Natural killer cell (primary cell): ENCODE results near the gene NBL1. TPM values are rescaled to one million over a fixed set of nuclear protein-coding genes. Genes with fewer than 3 reads are reported as not detected.

Experiments
- ATAC-seq, 3 donors: fragments of 150-1000 bp in 2 of 3; fragments of 200-7000 bp in 1 of 3; cut with Tn5 transposase; 1 replicate in 1 of 3; 2 replicates in 2 of 3; pipeline ENCODE4 v1.10.0; 2021; ENCODE audit warnings: mild to moderate bottlenecking in 2 of 3, moderate library complexity in 2 of 3
- DNase-seq, 2 donors: peaks; one replicate each; pipeline versions ENCODE4 v3.0.0 to v3.0.0-alpha.2; 2013 to 2021; ENCODE audit warnings: mixed read lengths in 1 of 2
- H3K27ac ChIP-seq: one replicate; pipeline ENCODE4 v1.5.1; 2013; ENCODE audit warnings: mild to moderate bottlenecking, low read length
- H3K27me3 ChIP-seq: one replicate; pipeline ENCODE4 v1.6.1; 2013; ENCODE audit warnings: low read length; ENCODE audit not compliant: control insufficient read depth, insufficient read depth
- H3K36me3 ChIP-seq: one replicate; pipeline ENCODE4 v1.6.1; 2013; ENCODE audit warnings: low read length; ENCODE audit not compliant: control insufficient read depth, insufficient read depth
- H3K4me1 ChIP-seq: one replicate; pipeline ENCODE4 v1.6.1; 2013; ENCODE audit warnings: low read length; ENCODE audit not compliant: control insufficient read depth, insufficient read depth
- H3K4me3 ChIP-seq: one replicate; pipeline ENCODE4 v1.5.1; 2013; ENCODE audit warnings: low read length
- H3K9me3 ChIP-seq: one replicate; pipeline ENCODE4 v1.6.1; 2013; ENCODE audit warnings: low read length; ENCODE audit not compliant: control insufficient read depth, insufficient read depth
- H3K27ac Mint-ChIP-seq, 2 donors: one replicate each; pipeline ENCODE4 v1.8.0; 2022; ENCODE audit warnings: mild to moderate bottlenecking in 2 of 2, mixed read lengths in 2 of 2, moderate library complexity in 1 of 2
- H3K27me3 Mint-ChIP-seq, 2 donors: one replicate each; pipeline ENCODE4 v1.8.0; 2022; ENCODE audit warnings: low read depth in 2 of 2, mixed read lengths in 2 of 2
- H3K36me3 Mint-ChIP-seq: one replicate; pipeline ENCODE4 v1.8.0; 2022; ENCODE audit warnings: mixed read lengths
- H3K4me1 Mint-ChIP-seq, 2 donors: one replicate each; pipeline ENCODE4 v1.8.0; 2022; ENCODE audit warnings: mixed read lengths in 2 of 2
- H3K4me3 Mint-ChIP-seq: one replicate; pipeline ENCODE4 v1.8.0; 2022; ENCODE audit warnings: mild to moderate bottlenecking, moderate library complexity, mixed read lengths
- H3K9me3 Mint-ChIP-seq, 2 donors: one replicate each; pipeline ENCODE4 v1.8.0; 2022; ENCODE audit warnings: mixed read lengths in 2 of 2
- CTCF ChIP-seq: fragments of 200-600 bp; IDR thresholded peaks from one replicate; pipeline ENCODE4 v1.8.0; 2022; ENCODE audit warnings: antibody characterized with exemption
- WGBS: methylation state at CpG from one replicate; pipeline ENCODE4 v1.1.7; 2013; ENCODE audit warnings: missing lambda C conversion rate; ENCODE audit not compliant: insufficient coverage; 5-methylcytosine and 5-hydroxymethylcytosine counted together
- intact Hi-C: fragments of 100-400 bp; cut with micrococcal nuclease; formaldehyde crosslinking; loops from one replicate; pipeline ENCODE4 v1.14.2; 2022
- total RNA-seq, 4 donors: library from RNA; stranded (reverse); fragments of 120-200 nt in 1 of 4; gene quantifications; one replicate each; pipeline versions ENCODE4 v1.2.3 to v1.2.4, GENCODE V29; 2013 to 2022

Gene NBL1
- total RNA-seq, 3 donors from 2014 or later (not counting 1 experiment from before 2014, with no cell fraction given) = 10.7 to 18.4 (median 11.4) TPM

GRCh38 chr1:19597496-19598309, 46.4 kb upstream of the NBL1 start:
- Histone ChIP-seq H3K36me3 (no peaks in the 10 kb centered on the region), H3K27ac (peak overlapping the region; percentile 99), H3K27me3 (no peaks in the 10 kb centered on the region), H3K4me3 (peak overlapping the region; percentile 78), H3K9me3 (no peaks in the 10 kb centered on the region), H3K4me1 (peaks cover 29% of the 10 kb centered on the region)
- H3K4me3 Mint-ChIP-seq = peak overlapping the region; percentile 100
- TF ChIP-seq CTCF = no peak
- ATAC-seq = peak; percentile 17 to 41 (median 24)
- DNase-seq = peak in 1 of 2 donors; percentile 90
- 12% methylated on average over 17 of the region's 18 CpGs for WGBS
- intact Hi-C loops = loop anchor here (2.0 to 5.0 kb wide), 4 partner anchors 50 to 205 kb away; partner anchors contain the start of gene CAPZB
- H3K27me3 Mint-ChIP-seq = no peaks in the 10 kb centered on the region
- peak overlapping the region; percentile 98 to 100 for H3K27ac Mint-ChIP-seq
- H3K4me1 Mint-ChIP-seq = peaks cover 39 to 49% of the 10 kb centered on the region in 2 donors
- H3K36me3 Mint-ChIP-seq = no peaks in the 10 kb centered on the region
- no peaks in the 10 kb centered on the region for H3K9me3 Mint-ChIP-seq

GRCh38 chr1:19599810-19600209, 44.3 kb upstream of the NBL1 start:
- peak overlapping the region; percentile 55 to 98 for H3K27ac Mint-ChIP-seq
- no peak overlapping the region for H3K4me3 Mint-ChIP-seq
- no peak overlapping the region for H3K4me3 ChIP-seq
- DNase-seq (no peak), ATAC-seq (no peak)
- no peaks in the 10 kb centered on the region for H3K9me3 Mint-ChIP-seq
- peaks cover 39 to 55% of the 10 kb centered on the region in 2 donors for H3K4me1 Mint-ChIP-seq
- H3K27ac ChIP-seq = no peak overlapping the region
- 100% methylated on average over 3 of the region's 3 CpGs for WGBS
- TF ChIP-seq CTCF = no peak
- no peaks in the 10 kb centered on the region for H3K36me3 Mint-ChIP-seq
- H3K9me3 ChIP-seq = no peaks in the 10 kb centered on the region
- H3K36me3 ChIP-seq = no peaks in the 10 kb centered on the region
- H3K27me3 ChIP-seq = no peaks in the 10 kb centered on the region
- H3K27me3 Mint-ChIP-seq = no peaks in the 10 kb centered on the region
- intact Hi-C loops = loop anchor here (5.0 kb wide), 2 partner anchors 47 to 208 kb away; no protein-coding TSS in a partner anchor
- peaks cover 29% of the 10 kb centered on the region for H3K4me1 ChIP-seq

- H3K27ac ChIP-seq = no peak overlapping the region
- H3K9me3 ChIP-seq = no peaks in the 10 kb centered on the region
- H3K27me3 Mint-ChIP-seq = no peaks in the 10 kb centered on the region
- TF ChIP-seq CTCF = no peak
- H3K4me1 Mint-ChIP-seq = peaks cover 44 to 68% of the 10 kb centered on the region in 2 donors
- no peak overlapping the region for H3K4me3 Mint-ChIP-seq
- no peaks in the 10 kb centered on the region for H3K27me3 ChIP-seq
- H3K4me3 ChIP-seq = no peak overlapping the region
- H3K36me3 ChIP-seq = no peaks in the 10 kb centered on the region
- no peaks in the 10 kb centered on the region for H3K36me3 Mint-ChIP-seq
- peaks cover 24% of the 10 kb centered on the region for H3K4me1 ChIP-seq
- no peaks in the 10 kb centered on the region for H3K9me3 Mint-ChIP-seq
- 96% methylated on average over 4 of the region's 4 CpGs for WGBS
- intact Hi-C loops = no loop called here
- H3K27ac Mint-ChIP-seq = peak overlapping the region; percentile 10 to 45
- ATAC-seq = no peak
- DNase-seq = no peak
Observed at GRCh38 chr1:19602486-19602885, 41.6 kb upstream of the NBL1 start.
